ENCODE measurements around the gene TUBA4A.

The TUBA4A gene

GRCh38 chr2:219230059-219230540, 23.6 kb downstream of the TUBA4A start:
- peak in 1 of 5 experiments; percentile 60 for DNase-seq

DNA sequence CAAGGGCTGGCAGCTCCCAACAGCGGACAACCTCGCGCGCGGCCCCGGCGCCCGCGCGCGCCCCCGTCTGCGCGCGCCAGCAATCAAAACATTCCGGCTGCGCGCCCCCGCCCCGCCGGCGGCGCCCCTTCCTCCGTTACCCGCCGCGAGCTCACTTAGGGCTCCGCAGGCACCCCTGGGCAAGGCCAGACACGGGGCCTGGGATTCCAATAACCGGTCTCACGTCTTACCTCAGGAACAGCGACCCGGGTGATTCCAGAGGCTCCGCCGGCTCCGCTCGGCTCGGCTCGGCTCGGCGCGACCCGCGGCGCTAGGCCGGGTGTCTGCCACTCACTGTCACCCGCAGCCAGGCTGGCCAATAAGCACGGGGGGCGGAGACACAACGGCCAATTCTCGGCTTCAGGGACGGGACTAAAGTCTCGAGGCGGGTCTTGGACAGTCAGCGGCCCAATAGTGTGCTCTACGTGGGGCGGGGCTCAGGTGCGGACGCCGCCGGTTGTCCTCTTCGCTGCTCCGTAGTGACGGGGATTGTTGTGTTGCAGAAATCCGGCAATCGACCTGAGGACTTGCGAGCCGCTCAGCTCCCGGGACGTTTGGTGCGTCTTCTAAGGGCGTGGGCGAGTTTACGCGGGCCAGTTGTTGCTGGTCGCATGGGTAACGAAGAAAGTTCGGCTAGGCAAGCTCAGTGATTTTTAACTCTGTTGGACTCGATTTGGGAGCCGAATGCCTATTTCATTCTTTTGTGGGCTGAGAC, 24.2 kb downstream of the TUBA4A start, which contains the start of the genes ANKZF1 and ATG9A:
Gene ANKZF1 (plus strand): TSS at position 502 of the 754 bp plus-strand sequence. CDS start 452 bp downstream, outside the sequence.
Gene ATG9A (minus strand): TSS at position 332 of the 754 bp plus-strand sequence. CDS start 1,612 bp downstream, outside the sequence.
- peak; percentile 90 to 99 (median 98) for DNase-seq

- no peak for DNase-seq
Measured at GRCh38 chr2:219228911-219229304, 24.8 kb downstream of the TUBA4A start.

- DNase-seq = no peak
Measured at GRCh38 chr2:219228041-219228910, 25.4 kb downstream of the TUBA4A start.

GRCh38 chr2:219225350-219225749, 28.4 kb downstream of the TUBA4A start:
- DNase-seq = no peak

DNA sequence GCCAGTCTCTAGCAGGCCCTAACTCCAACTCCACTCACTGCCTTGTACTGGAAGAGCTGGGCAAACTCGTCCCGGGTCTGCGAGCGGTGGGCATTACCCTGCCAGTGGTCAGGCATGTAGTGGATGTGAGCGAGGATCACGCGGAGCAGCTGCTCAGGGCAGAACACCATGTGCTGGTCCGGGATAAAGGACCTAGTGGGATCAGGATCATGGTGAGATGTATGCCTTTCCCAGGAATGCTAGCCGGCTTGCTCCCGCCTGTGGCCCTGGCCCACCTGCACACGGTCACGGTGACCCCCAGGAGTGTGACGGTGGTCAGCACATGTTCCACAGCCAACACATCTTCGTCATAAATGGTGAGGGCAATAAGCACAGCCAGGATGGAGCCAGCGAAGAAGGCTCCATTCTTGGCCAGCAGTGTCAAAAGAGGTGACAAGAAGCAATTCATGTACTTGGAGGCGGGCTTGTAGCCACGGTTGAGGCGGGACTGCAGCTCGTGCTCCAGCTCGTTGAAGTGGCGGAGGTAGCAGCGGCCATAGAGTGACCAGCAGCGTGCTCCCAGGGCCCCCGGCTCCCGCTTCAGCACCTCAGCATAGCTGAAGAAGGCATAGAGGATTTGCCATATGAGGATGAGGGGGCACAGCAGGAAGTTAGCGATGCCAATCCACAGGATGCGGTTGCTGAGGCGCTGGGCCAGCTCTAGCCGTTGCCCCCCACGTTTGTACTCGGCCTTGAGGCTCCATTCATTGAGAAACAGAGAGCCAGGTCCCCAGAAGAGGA, 29.7 kb downstream of the TUBA4A start:
- no peak for DNase-seq

GRCh38 chr2:219221957-219222518, 31.7 kb downstream of the TUBA4A start:
- DNase-seq = no peak

DNA sequence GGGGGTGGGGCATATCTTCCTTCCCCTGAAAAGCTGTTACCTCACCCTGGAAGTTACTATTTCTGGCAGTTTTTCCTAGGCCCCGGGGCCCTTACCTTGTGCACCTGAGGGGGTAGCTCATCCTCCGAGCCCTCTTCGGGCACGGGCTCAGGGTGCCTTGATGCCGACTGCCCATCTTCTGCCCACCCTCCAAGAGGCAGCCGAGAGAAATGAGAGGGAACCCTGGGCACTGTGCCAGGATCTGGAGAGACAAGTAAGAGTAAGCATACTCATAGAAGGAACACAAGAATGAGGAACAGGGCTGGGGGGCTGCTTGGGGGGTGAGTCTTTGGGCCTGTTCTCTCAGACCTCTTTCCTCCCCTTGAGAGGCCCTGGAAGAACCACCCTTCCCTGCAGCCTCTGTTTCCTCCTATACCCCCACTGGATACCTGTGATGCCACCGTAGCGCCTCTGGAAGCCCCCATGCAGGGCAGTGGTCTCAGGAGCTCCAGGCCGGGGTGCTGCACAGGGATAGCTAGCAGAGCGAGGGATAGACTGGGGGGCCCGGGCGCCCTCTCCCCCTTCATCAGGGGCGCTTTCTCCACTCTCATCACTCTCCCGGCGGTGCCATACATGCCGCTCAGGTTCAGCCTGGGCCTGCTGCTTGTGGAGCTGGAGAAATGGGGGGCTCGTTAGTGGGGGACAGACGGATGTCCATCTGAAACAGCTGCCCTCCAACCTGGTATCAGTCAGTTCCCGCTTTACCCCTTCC, 32.9 kb downstream of the TUBA4A start:
- DNase-seq = no peak

DNA sequence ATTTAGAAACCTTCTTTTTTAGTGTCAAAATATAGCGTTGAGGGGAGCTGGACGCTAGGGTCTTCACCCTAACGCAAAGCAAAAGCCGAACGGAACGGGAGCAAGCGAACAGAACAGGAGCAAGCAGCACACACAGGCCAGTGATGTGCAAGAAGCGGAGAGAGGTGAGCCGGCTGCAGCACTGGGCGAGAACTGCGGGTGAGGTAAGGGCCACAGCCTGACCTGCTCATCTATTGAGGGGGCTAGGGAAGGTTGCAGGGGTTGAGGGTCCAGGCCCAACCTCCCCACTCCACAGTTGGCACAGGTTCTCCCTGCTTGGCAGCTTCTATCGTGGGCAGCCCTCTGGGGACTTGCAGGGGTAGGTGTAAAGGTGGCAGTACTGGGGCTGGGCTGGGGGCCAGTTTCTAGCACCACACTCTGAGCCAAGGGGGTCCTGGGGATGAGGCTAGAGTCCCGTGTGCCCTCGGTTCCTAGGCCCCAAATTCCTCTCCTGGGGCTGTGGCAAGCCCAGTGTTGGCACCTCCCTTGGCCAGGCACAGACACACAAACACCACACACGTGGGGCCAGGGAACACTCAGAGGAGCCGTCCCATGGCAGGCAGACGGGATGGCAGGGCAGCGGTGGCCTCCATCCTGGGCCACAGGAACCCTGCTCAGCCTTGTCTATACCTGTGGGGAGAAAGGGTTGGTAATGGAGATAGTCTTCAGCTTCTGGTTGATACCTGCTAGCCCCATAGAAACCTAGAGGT, 33.8 kb downstream of the TUBA4A start:
- no peak for DNase-seq

GRCh38 chr2:219218732-219219701, 34.7 kb downstream of the TUBA4A start, which contains the start of gene ABCB6:
Gene ABCB6 (minus strand): TSS chr2:219218958. CDS start chr2:219218673, 285 bp downstream.
- DNase-seq = peak; percentile 71 to 93 (median 79)

DNA sequence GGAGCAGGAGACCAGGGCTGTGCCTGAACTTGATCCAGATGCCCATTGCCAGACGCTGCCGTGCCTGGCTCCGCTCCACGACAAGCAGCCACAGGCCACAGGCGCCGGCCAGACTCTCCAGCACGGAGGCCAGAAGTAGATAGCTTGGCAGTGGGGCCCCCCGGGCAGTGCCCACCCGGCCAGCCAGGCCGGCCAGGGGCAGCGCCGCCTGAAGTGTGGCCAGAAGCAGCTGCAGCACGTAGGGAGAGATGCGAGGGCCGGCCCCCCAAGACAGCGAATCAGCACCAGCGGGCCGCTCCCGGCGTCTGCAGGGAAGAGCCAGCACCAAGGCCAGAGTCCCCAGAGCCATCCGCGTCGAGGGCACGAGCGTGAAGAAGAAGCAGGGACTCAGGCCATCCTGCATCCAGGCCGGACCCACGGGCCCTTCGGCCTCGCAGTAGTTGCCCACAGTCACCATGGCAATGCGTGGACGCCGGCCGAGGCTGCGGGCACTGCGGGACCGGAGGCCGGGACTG, 35.4 kb downstream of the TUBA4A start:
- DNase-seq = peak in 2 of 5 experiments; percentile 17 to 24

DNA sequence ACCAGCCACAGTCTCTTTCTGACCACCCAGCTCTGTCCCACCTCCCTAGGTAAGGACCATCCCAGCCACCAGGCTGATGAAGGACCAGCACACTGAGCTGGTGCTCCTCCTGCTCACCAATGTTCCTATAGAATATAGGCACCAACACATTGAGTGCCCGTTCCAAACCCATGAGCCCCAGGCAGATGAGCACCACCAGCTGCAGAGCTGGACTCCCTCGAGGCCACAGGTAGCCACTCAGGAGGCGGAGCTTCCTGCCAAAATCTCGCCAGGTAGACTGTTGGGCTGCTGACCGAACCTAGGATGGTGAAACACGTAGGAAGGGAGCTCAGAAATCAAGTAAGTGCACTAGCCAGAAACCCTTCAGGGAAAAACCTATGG, 37.2 kb downstream of the TUBA4A start:
- no peak for DNase-seq

GRCh38 chr2:219215871-219216534, 37.7 kb downstream of the TUBA4A start:
- no peak for DNase-seq

DNA sequence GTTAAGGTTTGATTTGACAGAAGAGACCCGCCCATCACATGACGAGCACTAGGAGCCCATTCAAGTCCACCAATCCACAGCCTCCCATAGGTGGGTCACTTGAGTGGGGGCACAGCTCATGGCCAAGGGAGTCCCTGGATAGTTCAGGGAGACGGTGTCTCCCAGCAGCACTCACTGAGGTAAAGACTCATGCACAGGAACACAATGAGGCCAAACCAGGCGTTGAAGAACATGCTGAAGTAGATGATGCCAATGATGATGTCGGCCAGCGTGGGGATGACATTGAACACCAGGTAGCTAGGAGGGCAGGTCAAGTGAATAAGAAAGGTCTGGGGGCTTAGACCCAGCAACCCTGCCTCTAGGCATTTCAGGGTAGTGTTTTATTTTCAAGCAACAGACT, 38.9 kb downstream of the TUBA4A start:
- no peak for DNase-seq

DNA sequence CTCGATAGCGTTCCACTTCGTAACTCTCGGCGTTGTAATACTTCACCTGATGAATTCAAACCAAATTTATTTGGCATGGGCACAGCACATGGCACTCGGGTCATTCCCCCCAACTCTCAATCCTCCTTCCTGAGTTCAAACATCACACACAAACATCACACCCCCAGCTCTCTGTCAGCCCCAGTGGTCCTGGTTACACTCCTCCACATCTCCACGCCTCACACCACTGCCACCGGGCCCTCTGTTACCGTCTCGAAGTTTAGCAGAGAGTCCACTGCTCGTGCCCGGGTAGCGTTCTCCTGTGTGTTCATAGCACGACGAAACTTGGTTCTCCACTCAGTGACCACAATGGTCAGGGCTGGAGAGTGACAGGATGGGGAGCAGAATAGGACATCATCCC, 39.6 kb downstream of the TUBA4A start:
- no peak for DNase-seq

- no peak for DNase-seq
Measured at GRCh38 chr2:219213486-219214071, 40.1 kb downstream of the TUBA4A start.

DNA sequence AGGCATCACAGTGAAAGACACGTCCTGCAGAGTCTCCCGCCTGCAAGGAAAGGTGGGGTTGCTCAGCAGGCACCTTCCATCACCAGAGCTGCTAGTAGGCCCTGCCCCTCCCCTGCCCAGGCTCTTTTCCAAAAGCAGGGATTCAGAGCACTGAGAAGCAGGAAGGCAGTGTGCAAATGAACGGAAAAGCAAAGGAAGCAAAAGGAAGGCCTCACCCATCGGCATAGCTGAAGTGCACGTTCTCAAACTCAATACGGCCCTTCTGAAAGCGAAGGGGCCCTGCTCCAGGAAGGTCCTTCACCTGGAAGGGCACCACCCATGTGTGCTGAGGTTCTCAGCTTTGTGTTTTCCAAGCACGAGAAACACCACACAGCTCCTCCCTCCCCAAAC, 40.7 kb downstream of the TUBA4A start:
- no peak for DNase-seq

- no peak for DNase-seq
Measured at GRCh38 chr2:219210886-219211362, 42.8 kb downstream of the TUBA4A start.
